HL-60 (cell line): ENCODE results near the gene OR10AG1.

Experiments
- POLR2AphosphoS5 ChIP-seq: IDR thresholded peaks from 2 replicates; pipeline ENCODE4 v1.6.1; 2012; ENCODE audit warnings: low read depth
- TF ChIP-seq, protein P1 (sequence below): IDR thresholded peaks from one replicate; pipeline ENCODE4 v1.5.1; 2011; ENCODE audit warnings: low read length, control low read depth, inconsistent platforms; ENCODE audit not compliant: insufficient read depth
- TF ChIP-seq, protein P2 (sequence below): IDR thresholded peaks from 2 replicates; pipeline ENCODE4 v1.6.1; 2012; ENCODE audit warnings: low read depth; ENCODE audit not compliant: insufficient replicate concordance

DNA sequence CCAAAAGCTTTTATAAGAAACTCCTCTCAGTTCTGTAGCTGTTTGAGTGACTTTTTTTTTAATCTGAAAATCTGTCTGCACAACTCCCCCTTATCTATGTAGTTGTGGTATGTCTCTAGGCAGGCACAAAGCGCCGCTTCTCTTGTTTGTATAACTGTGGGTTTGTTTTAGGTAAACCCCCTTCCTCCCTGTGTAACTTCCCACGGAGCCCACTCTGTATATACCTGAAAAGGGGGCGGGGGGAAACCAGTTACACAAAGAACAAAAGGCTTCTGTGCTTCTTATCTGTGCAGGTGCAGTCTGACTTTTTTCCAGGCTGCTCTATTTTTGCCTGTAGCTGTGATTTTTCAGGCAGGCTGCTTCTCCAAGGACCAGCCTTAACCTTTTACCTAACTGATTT lies 13.2 kb downstream of the OR10AG1 start:
- TF ChIP-seq, protein P1, sequence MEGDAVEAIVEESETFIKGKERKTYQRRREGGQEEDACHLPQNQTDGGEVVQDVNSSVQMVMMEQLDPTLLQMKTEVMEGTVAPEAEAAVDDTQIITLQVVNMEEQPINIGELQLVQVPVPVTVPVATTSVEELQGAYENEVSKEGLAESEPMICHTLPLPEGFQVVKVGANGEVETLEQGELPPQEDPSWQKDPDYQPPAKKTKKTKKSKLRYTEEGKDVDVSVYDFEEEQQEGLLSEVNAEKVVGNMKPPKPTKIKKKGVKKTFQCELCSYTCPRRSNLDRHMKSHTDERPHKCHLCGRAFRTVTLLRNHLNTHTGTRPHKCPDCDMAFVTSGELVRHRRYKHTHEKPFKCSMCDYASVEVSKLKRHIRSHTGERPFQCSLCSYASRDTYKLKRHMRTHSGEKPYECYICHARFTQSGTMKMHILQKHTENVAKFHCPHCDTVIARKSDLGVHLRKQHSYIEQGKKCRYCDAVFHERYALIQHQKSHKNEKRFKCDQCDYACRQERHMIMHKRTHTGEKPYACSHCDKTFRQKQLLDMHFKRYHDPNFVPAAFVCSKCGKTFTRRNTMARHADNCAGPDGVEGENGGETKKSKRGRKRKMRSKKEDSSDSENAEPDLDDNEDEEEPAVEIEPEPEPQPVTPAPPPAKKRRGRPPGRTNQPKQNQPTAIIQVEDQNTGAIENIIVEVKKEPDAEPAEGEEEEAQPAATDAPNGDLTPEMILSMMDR, result no peak
- TF ChIP-seq, protein P2, sequence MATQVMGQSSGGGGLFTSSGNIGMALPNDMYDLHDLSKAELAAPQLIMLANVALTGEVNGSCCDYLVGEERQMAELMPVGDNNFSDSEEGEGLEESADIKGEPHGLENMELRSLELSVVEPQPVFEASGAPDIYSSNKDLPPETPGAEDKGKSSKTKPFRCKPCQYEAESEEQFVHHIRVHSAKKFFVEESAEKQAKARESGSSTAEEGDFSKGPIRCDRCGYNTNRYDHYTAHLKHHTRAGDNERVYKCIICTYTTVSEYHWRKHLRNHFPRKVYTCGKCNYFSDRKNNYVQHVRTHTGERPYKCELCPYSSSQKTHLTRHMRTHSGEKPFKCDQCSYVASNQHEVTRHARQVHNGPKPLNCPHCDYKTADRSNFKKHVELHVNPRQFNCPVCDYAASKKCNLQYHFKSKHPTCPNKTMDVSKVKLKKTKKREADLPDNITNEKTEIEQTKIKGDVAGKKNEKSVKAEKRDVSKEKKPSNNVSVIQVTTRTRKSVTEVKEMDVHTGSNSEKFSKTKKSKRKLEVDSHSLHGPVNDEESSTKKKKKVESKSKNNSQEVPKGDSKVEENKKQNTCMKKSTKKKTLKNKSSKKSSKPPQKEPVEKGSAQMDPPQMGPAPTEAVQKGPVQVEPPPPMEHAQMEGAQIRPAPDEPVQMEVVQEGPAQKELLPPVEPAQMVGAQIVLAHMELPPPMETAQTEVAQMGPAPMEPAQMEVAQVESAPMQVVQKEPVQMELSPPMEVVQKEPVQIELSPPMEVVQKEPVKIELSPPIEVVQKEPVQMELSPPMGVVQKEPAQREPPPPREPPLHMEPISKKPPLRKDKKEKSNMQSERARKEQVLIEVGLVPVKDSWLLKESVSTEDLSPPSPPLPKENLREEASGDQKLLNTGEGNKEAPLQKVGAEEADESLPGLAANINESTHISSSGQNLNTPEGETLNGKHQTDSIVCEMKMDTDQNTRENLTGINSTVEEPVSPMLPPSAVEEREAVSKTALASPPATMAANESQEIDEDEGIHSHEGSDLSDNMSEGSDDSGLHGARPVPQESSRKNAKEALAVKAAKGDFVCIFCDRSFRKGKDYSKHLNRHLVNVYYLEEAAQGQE, result no peak
- TF ChIP-seq POLR2AphosphoS5, result no peak
